GOT3 (cell line): ENCODE measurements around the gene HACD4.

Experiments
- DNase-seq: peaks from one replicate; lab custom pipeline; 2025; ENCODE audit warnings: mixed read lengths; lab: John Stamatoyannopoulos, UW

Gene HACD4

GRCh38 chr9:21031091-21031807, at the start of gene HACD4:
Gene HACD4, minus strand, starts transcription at chr9:21031640. Its CDS starts 50 bp downstream, at chr9:21031590.
- DNase-seq, result no peak

GRCh38 chr9:21080793-21081192, 49.4 kb upstream of the HACD4 start:
- DNase-seq, result no peak

DNA sequence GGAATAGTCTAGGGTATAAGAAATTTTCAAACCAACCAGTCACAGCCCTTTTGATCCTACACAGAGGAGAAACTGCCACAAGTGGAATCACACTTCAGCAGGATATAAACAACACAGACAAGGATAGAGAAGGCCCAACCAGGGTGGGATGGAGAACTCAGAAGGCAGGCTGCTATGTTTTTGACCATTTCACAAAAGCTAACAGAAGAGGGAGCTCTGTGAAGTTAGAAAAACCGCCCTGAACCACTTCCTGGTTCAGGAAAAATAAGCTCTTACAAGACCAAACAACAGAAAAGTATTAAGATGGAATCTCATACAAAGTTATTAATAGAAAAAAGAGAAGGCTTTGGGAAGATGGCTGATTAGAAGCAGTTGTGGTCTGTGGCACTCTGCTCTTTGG, 47.3 kb upstream of the HACD4 start:
- no peak for DNase-seq

GRCh38 chr9:21077781-21078180, 46.3 kb upstream of the HACD4 start, which contains the start of gene IFNB1:
Gene IFNB1, minus strand, starts transcription at chr9:21077942. Its CDS starts 73 bp downstream, at chr9:21077869.
- DNase-seq, result no peak

DNA sequence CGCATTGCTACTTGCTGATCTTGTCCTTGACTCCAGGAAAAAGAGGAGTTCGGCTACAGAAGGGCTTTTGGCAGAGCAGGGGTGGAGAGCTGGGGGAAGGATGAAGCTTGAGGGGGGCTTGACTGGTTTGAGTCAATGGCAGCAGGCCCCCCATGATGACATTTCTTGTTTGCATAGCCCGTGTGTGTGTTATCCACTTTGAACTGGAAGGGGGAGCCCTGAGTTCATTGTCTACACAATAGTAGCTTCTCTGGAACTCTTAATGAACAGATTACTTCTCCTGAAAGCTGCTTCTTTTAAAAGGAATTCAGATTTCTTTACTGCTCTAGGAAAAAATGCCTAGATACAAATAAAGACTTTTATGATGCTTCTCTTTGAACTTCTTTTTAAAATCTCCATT, 44.0 kb upstream of the HACD4 start:
- no peak for DNase-seq

DNA sequence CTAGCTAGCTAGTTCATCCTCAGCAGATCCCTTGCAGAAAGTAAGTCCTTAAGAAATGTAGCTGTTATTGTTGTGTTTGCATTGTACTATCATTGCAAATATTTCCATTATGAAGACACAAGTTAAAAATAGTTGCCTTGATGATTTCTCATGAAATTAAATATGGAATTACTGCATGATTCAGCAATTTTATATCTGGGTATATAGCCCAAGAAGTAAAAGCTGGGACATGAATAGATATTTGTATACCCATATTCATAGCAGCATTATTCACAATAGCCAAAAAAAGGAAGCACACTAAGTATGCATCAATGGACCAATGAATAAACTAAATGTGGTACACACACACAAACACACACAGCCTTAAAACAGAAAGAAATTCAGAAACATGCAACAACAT, 39.5 kb upstream of the HACD4 start:
- DNase-seq, result no peak

GRCh38 chr9:21070171-21070571, 38.7 kb upstream of the HACD4 start:
- DNase-seq, result no peak

DNA sequence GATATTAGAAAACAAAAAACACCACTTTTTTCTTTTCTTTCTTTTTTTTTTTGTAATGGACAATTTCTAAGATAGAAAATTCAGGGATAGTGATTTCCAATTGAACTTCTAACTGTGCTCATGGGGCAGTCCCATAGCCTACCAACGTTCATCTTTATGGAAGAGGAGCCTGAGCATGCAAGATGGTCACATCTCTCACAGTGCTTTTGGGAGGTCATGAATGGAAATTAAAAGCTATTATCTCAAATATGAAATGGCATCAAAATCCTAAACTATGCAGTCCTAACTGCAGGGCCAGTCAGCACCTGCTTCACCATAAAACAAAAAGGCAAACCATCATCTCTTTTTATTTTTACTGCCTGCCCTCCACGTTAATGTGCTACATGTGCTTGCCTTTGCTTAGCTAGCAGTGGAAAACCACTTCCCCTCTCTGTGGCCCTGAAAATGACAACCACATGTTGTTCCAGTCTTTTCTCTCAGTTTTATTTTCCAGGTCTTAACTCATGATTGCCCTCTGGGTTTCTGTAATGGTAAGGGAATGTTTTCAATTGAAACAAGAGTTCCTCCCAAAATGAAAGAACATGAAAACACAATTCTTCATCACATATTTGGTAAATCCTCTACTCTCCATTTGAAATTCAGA, 29.6 kb upstream of the HACD4 start:
- no peak for DNase-seq

DNA sequence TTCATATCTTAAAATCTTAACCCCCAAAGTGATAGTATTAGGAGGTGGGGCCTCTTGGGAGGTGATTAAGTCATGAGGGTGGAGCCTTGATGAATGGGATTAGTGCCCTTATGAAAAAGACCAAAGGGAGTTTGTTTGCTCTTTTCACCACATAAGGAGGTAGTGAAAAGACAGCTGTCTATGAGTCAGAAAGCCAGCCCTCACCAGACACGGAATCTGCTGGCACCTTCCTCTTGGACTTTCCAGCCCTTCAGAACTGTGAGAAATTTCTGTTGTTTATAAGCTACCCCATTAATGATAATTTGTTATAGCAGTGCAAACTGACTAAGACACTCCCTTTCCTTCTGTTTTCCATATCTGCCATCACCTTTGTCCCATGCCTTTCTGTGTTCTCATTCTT, 25.5 kb upstream of the HACD4 start:
- no peak for DNase-seq

DNA sequence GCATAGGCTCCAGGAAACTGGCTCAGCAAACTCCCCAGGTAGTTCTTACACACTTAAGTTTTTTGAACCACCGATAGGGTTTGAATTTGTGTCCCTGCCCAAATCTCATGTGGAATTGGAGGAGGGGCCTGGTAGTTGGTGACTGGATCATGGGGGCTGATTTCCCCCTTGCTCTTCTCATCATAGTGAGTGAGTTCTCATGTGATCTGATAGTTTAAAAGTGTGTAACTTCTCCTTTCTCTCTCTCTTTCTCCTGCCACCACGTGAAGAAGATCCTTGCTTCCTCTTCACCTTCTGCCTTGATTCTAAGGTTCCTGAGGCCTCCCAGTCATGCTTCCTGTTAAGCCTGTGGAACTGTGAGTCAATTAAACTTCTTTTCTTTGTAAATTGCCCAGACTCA, 22.4 kb upstream of the HACD4 start:
- no peak for DNase-seq

DNA sequence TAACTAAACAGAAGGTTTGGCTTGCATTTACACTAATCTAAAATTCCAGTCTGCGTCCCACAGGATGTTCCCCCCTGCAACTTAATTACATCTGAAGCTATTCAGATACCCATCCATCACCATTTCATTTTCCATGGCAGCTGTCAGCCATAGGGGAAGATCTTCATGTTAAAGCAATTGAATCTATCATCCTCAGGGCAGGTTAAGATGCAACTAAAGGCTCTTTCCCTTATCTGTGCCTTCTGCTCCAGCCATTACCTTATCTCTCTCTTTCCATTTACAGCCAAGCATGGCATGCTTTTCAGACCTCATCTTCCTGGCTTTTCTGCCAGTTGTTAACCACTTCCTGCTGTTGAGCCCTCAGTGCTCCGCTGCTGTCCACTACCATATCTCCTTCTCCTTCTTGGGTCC, 15.8 kb upstream of the HACD4 start:
- DNase-seq, result no peak

DNA sequence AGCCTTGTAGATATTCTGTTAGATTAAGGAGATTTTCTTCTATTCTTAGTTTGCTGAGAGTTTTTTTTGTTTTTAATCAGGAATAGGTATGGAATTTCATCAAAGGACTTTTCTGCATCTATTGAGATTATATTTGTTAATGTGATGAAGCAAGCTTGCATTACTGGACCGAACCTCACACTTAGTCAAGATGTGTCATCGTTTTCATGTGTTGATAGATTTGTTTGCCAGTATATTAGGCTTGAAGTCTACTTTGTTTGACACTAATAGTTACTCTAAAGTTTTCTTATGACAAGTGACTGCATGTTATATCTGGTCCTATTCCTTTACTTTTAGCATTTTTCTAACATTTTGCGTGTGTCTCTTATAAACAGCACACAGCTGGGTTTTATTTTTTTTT, 12.4 kb upstream of the HACD4 start:
- DNase-seq, result no peak

DNA sequence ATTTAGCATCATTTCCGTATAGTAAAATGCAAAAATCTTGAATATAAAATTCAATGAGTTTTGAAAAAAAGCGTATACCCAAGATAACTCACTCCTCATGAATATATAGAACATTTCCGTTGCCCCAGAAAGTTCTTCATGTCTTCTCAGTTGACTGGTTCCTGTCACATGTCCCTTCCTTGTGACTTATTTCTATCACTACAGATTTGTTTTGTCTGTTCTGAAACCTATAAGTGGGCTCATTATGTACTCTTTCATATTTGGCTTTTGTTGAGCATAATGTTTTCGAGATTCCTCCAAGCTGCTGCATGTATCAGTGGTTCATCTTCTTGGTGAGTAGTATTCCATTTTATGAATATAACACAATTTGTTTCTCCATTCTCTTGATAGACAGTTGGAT, 11.0 kb upstream of the HACD4 start:
- DNase-seq, result no peak

- DNase-seq, result no peak
Measured at GRCh38 chr9:21039302-21039701, 7.9 kb upstream of the HACD4 start.

GRCh38 chr9:21037278-21037677, 5.8 kb upstream of the HACD4 start:
- no peak for DNase-seq

DNA sequence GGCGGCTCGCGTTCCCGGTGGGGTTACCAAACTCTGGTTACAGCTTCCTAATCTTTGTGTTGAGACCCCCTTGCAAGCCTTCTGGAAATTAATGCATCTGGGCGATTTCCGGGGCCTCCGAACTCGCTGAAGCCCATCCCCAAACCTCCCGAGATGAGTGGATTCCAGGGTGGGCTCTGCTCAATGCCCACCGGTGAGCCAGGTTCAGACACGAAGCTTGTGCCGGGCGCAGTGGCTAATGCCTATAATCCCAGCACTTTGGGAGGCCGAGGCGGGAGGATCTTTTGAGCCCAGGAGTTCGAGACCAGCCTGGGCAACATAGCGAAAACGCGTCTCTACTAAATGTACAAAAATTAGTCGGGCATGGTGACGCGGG, 356 bp upstream of the HACD4 start:
- DNase-seq, result no peak

- no peak for DNase-seq
Measured at GRCh38 chr9:21030389-21031035, 928 bp downstream of the HACD4 start.

DNA sequence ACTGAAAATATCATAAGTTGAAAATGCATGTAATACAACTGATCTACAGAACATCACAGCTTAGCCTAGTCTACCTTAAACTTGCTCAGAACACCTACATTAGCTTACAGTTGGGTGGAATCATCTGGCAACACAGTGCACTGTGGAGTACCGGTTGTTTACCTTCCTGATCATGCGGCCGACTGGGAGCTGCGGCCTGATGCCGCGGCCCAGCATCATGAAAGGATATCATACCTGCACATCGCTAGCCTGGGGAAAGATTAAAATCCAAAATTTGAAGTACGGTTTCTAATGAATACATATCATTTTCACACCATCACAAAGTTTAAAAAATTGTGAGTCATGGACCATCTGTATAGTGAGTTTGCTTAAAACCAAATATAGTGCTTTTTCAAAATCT, 1.8 kb downstream of the HACD4 start:
- no peak for DNase-seq

- no peak for DNase-seq
Measured at GRCh38 chr9:21028466-21028865, 3.0 kb downstream of the HACD4 start.

DNA sequence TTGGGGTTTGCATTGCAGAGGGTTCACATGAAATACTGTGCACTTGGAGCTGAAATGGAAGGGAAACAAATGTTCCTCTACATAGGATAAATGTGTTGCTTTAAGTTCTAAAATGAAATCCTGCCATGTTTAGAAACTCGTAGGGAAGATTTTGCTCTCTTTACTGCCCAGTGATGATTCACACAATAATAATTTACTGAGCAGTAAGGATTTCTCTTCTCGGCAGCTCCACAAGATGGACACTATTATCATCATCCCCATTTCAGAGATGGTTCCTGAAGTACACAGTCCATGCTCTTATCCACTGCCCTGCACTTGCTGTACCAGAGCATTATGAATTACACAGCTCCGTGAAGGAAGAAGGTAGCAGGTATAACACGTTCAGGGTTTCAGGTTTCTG, 4.1 kb downstream of the HACD4 start:
- no peak for DNase-seq

DNA sequence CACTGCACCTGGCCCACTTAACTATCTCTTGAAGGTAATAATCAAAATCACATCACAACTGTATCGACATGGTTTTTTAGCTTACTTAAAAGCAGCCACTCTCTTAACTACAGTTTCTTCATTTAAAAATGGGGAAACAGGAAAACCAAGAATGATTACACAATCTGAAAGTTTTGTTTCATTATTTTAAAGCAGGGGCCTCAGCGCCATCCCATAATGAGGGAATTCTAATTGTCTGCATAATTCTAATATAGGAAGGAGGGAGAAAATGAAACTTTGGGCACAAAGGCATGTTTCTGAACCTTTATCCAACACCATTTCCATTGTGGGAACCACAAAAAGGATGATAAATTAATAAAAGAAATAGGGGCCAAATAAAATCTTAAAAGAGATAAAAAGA, 7.6 kb downstream of the HACD4 start:
- DNase-seq, result no peak

DNA sequence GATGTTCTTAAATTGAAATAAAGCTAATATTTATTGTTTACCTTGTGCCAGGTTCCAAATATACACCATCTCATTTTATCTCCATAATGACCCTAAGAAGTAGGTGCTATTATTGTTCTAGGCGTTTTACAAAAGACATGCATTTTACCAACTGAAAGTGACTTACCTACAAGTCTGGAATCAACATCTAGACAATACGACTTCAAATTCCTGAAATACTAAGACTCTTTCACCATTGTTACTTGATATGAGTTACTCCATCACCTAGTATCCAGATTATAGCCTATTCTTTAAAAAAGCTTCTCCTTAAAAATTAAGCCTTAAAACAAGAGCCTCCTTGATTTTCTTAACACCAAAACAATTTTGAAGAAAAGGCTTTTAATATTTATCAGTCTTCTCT, 13.3 kb downstream of the HACD4 start:
- DNase-seq, result no peak

- DNase-seq, result no peak
Measured at GRCh38 chr9:21016701-21017491, 14.5 kb downstream of the HACD4 start.
